GM23338 (cell line): ENCODE data around the gene MICAL2.

ENCODE experiments used
- CREB1 ChIP-seq: fragments of 250-450 bp; sonication (Bioruptor Pico); IDR thresholded peaks from 2 replicates; pipeline ENCODE4 v1.5.0; 2020; ENCODE audit warnings: low read depth, mild to moderate bottlenecking, moderate library complexity
- CTCF ChIP-seq, 2 experiments: fragments of 200-600 bp in 1 of 2; sonication (generic) in 1 of 2; conservative IDR thresholded peaks; 2 replicates each; pipeline versions ENCODE4 v1.5.1 to v1.6.1; 2016 to 2017; ENCODE audit warnings: antibody characterized with exemption in 2 of 2, low read depth in 2 of 2, mild to moderate bottlenecking in 2 of 2, moderate library complexity in 1 of 2
- ETS1 ChIP-seq: IDR thresholded peaks from 2 replicates; pipeline ENCODE4 v1.6.1; 2016; ENCODE audit warnings: antibody characterized with exemption
- POLR2AphosphoS5 ChIP-seq: IDR thresholded peaks from 2 replicates; pipeline ENCODE4 v1.6.1; 2016; ENCODE audit warnings: antibody characterized with exemption, low read depth
- REST ChIP-seq: IDR thresholded peaks from one replicate; pipeline ENCODE4 v1.6.1; 2018; ENCODE audit warnings: antibody characterized with exemption; ENCODE audit not compliant: unreplicated experiment

GRCh38 chr11:12185914-12186313 lies 75.5 kb downstream of the MICAL2 start:
- TF ChIP-seq CREB1 (CRISPR knock-in tag), result no peak
- TF ChIP-seq CTCF (conservative IDR thresholded peaks at IDR 0.05; ENCODE audit: low read depth in 2 of 2), result no peak
- TF ChIP-seq ETS1, result no peak
- no peak for TF ChIP-seq POLR2AphosphoS5
- TF ChIP-seq REST, result no peak
